HG02938 (cell line): ENCODE measurements around the gene HEY2.
"Not testable (repeated sequence)": the region's sequence is repeated elsewhere in the genome, so short reads cannot be mapped to it uniquely, and the experiment has no call there.

Experiments
- ATAC-seq: cut with Tn5 transposase; IDR thresholded peaks from one replicate; pipeline ENCODE4 v1.9.1; 2021; ENCODE audit warnings: mild to moderate bottlenecking, moderate library complexity; ENCODE audit not compliant: unreplicated experiment

The HEY2 gene

DNA sequence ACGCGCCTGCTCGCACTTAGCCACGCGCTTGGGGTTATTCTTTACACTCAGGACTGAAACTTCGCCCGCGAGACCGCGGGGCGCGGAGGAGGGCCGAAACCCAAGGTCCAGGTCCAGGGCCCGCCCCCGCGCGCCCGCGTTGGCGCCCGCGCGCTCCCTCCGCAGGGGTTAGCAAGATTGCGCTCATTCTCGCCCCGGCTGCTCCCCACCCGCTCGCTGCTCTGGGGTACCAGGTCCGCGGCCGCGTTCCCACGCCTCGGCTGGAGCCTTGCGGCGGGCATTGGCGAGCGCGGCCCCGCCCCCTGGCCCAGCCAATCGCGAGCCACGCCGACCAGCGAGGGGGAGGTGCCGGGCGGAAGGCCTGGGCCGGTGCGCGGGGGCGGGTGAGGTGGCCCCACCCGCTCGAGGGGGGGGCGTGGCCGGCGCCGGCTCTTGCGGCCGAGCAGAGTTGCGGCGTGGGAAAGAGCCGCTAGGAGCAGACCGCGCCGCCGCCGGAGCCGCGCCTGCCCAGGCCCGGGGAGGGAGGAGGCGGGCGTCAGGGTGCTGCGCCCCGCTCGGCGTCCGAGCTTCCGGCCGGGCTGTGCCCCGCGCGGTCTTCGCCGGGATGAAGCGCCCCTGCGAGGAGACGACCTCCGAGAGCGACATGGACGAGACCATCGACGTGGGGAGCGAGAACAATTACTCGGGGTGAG is at the start of gene HEY2:
TSS of gene HEY2 (plus strand) at position 460 of the 692 bp plus-strand sequence. CDS start at position 605, 145 bp downstream.
- ATAC-seq, result peak; percentile 74

DNA sequence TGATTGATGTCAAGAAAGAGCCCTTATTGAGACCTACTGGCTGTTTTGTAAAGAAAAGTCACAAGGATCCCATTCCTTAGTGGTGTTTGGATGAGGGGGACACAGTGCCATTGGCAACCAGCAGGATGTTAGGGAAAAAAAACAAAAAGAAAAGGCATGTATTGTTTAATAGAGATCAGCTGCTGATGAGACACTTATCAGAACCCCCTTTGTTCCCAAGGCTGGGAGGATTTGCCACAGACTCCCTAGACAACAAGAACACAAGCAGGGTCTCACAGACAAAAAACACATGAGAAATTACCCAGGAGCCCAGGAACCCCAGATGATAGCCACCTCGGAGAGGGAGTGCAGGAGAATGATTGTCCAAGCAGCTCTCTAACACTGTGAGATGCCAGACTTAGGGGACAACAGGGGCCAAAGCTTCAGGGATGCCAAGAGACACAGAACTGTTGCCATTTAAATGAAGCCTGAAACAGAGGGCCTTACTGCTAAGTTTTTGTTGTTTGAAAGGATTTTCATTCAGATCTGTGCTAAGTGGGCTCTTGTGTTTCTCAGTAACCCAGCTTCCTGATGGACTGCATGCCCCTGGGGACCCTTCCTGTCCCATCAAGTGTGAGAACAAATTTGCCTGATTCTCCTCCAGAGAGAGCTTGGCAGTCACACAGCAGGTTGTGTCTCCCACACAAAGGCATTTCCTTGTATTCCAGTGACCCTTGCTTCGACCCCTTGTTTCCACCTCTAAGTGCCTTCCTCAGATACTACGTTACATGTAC is 48.7 kb upstream of the HEY2 start:
- no peak for ATAC-seq

DNA sequence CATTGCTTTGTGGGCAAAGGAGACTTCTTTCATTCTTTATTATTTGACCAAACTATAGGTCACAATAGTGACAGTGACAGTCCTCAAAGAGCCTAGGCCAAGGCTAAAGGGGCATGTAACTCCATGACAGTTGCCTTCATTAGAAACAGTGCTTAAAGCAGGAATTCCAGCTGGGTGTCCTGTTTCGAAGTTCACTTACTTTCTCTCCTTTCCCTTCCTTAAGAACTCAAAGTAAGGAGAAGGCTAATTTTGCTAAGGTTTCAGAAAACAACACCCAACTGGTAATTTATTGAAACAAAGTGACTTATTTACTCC is 48.1 kb upstream of the HEY2 start:
- ATAC-seq, result no peak

GRCh38 chr6:125703882-125704281 is 45.5 kb upstream of the HEY2 start:
- ATAC-seq, result not testable (repeated sequence)

GRCh38 chr6:125707615-125708243 is 41.7 kb upstream of the HEY2 start:
- ATAC-seq, result no peak

- no peak for ATAC-seq
Observed at GRCh38 chr6:125711013-125711675, 38.3 kb upstream of the HEY2 start.

DNA sequence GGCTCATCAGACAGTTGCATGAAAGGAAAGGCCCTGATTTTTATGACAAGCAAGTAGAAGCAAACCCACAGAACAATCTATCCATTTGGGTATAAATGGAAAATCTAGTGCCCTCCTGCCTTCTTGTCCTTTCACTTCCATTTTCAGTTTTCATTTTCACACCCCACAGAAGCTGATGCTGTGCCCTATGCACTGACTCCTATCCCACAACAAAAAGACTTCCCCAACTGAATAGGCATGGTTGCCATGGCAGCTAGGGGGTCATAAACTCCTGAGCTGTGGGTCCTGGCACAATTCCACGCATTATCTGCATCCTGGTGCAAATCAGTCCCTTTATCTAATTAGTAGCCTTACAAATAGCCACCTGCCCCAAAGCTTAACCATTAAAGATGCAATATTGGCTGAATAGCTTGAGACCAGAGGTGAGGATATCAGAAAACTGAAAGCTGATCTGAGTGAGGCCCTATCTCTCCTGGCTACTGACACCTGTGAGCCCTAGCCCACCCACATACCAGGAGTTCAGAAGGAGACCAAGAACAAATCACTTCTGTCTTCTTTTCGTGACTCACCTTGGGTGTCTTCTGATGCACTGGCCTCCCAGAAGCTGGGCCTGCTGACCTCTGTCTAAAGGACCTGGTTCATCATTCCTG is 34.9 kb upstream of the HEY2 start:
- peak; percentile 54 for ATAC-seq

- peak; percentile 80 for ATAC-seq
Observed at GRCh38 chr6:125717120-125717731, 32.2 kb upstream of the HEY2 start.

GRCh38 chr6:125718109-125718508 is 31.3 kb upstream of the HEY2 start:
- ATAC-seq, result no peak

DNA sequence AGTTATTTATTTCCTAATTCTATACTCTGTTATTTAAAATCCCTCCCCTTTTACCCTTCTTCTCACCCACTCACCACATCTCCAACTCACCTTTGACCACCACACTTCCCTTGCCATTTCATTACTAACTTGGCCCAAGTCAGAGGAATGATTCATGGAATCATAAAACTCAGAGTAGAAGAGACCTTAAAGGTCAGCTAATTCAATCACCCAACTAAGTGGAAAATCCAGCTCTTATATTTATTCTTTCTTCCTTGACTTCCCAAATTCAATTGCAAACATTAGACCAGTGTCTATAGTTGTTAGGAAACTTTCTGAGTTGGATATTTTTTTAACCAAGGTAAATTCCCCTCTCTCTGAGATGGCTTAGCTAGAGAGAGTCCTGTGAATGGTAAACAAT is 26.5 kb upstream of the HEY2 start:
- ATAC-seq, result no peak

GRCh38 chr6:125727216-125727615 is 22.2 kb upstream of the HEY2 start:
- no peak for ATAC-seq

GRCh38 chr6:125728739-125729138 is 20.7 kb upstream of the HEY2 start:
- ATAC-seq, result no peak

DNA sequence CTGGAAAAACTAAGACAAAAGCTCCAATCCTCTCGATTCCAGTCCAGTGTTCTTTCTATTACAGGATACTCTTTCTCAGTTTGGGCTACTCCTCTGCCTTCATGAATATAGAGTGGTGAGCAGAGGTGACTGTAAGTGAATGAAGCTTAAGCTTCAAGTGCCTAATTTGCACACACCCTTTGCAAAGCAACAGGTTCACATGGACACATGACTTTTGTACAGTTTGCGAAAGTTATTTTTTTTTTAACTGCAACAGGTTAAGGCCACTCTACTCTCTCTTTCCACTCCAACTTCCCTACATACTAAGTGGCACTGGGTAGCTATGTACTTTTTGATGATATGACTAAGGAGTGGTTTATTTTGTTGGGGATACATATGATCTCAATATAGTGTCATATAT is 19.4 kb upstream of the HEY2 start:
- no peak for ATAC-seq

DNA sequence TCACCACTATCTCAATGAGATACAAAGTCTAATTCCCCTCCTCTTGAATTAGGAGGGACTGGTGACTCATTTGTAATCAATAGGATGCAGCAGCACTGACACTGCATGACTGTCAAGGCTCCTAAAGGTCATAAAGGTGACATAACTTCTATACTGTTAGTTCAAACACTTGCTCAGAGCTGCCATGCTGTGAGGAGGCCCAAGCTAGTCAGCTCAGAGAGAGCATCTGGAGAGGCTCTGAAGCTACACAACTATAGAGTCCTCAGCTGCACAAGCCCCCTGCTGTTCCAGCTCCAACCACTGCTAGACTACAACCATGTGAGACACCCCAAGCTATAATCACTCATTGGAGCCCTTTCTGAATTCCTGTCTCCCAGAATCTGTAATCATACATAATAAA is 17.0 kb upstream of the HEY2 start:
- peak; percentile 74 for ATAC-seq

DNA sequence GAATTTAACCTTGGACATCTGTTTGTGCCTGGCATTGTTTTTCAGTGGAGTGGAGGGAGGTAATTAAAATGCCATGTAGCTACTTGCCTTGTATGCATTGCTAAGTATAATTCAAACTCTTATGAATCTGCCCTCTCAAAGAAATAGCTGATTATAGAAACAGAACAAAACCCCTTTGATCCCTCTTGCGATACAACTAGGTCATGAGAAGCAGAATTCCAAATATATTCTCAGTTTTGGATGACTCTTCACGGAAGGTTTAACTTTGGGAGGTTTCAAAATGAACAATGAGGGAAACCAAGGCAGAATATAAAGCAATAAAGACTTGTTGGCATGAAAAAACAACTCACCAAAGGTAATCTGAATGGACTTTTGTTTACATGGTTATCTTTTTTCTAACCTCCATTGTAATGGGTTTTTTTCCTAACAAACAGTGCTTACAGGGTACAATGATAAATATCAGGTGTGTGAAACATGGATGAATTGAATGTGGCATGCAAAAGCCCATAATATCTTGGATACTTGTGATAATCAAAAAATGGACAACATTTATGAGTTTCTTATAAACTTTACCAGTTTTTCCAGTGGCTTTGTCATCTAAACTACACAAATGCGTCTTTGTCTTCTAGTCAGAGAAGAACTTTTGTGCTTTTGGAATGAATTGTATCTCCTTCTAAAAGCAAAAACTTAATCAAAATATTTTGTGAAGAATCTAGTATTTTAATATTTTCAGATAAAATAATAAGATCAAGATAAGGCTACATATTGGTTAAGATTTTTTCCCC is 15.7 kb upstream of the HEY2 start:
- no peak for ATAC-seq

- no peak for ATAC-seq
Observed at GRCh38 chr6:125738276-125738675, 11.2 kb upstream of the HEY2 start.

DNA sequence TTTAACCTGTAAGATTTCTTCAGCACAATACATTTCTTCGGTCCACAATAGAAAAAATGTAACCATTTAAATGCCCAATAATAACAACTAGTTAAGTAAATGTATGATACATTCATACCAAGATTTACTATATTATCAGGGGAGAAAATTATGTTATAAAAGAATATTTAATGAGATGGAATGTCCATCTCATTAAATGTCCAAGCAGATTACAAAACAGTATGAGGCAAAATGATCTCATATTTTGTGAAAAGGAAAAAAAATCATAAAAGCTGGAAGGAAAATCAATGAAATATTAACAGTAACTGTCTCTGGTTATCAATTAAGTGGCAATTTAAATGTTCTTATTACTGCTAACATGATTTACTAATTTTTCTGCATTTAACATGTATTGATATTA is 10.1 kb upstream of the HEY2 start:
- no peak for ATAC-seq

- no peak for ATAC-seq
Observed at GRCh38 chr6:125741336-125741735, 8.1 kb upstream of the HEY2 start.

DNA sequence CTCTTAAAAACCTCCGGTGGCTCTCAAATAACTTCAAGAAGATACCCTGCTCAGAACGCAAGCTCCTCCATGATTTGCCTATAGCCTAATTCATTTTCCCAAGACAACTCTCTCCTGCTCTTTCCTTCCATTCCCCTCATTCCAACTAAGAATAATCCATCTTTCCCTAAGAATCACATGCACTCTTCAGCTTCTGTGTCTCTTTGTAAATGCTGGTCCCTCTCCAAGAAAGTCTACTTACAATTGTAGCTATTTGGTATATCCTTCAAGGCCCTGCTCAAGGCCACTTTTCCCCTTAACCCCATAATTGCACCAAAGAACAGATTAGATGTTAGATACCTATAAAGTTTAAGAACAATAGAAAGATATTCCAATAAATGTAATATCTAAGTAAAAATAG is 7.4 kb upstream of the HEY2 start:
- ATAC-seq, result no peak
